HG03342 (cell line): Measurements from ENCODE around the gene MOBP.
"Not testable (repeated sequence)": the region's sequence is repeated elsewhere in the genome, so short reads cannot be mapped to it uniquely, and the experiment has no call there.

ENCODE experiments used
- ATAC-seq: cut with Tn5 transposase; IDR thresholded peaks from one replicate; pipeline ENCODE4 v1.9.1; 2021; ENCODE audit warnings: mild to moderate bottlenecking, moderate library complexity; ENCODE audit not compliant: unreplicated experiment

MOBP gene

DNA sequence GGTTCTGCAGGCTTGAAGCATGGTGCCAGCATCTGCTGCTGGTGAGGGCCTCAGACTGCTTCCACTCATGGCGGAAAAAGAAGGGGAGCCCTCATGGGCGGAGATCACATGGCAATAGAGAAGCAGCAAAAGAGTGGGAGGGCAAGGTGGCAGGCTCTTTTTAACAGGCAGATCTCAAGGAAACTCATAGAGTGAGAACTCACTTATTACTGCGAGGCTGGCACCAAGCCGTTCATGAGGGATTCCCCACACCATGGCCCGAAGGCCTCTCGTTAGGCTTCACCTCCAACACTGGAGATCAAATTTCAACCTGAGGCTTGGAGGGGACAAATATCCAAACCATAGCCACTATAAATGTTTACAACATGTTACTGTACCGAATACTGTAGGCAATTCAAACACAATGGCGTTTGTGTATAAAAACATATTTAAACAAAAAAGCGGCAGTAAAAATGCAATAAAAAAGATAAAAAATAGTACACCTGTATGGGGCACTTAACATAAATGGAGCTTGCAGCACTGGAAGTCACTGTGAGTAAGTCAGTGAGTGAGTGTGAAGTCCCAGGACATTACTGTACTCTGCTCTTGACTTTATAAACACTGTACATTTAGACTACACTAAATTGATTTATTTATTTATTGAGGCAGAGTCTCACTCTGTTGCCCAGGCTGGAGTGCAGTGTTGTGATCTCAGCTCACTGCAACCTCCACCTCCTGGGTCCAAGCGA is 18.8 kb upstream of the MOBP start:
- ATAC-seq = no peak

DNA sequence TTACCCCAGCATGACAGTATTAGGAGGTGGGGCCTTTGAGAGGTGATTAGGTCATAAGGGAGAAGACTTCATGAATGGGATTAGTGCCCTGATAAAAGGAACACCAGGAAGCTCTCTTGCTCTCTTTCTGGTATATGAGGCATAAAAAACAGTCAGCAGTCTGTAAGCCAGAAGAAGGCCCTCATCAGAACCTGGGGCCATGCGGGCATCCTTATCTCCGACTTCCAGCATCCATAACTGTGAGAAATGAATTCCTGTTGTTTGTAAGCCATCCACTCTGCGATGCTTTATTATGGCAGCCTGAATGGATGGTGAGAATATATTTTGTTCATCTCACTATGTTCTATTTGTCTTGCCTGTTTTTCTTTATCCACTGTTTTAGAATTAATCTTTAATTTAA is 17.7 kb upstream of the MOBP start:
- ATAC-seq = no peak

DNA sequence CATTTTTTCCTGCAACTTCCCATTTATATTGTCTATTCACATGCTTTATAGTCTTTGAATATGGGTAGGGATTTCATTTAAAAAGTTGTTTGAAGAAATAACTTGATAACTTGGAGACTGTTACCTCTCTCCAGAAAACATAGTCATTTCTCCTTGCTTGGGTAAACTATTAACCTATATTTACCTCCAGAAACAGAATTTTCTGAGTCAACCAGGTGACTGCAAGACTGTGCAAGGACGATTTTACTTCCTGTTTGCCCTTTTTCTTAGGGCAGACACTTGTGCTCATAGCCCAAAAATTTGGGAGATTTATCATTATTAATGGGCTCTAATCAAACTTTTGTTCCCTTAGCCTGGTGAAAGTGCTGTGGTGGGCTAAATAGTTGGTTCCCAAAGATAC is 14.3 kb upstream of the MOBP start:
- peak; percentile 74 for ATAC-seq

DNA sequence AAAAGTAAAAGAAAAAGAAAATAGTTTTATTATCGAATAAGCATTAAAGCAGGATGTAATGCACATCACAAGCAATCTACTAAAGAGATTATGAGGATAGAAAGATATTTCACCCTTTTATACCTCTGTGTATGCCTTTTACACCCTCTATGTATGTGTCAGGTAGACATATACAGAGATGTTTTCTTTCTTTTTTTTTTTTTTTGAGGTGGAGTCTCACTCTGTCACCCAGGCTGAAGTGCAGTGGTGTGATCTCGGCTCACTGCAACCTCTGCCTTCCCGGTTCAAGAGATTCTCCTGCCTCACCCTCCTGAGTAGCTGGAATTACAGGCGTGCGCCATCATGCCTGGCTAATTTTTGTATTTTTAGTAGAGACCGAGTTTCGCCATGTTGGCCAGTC is 13.6 kb upstream of the MOBP start:
- not testable (repeated sequence) for ATAC-seq

DNA sequence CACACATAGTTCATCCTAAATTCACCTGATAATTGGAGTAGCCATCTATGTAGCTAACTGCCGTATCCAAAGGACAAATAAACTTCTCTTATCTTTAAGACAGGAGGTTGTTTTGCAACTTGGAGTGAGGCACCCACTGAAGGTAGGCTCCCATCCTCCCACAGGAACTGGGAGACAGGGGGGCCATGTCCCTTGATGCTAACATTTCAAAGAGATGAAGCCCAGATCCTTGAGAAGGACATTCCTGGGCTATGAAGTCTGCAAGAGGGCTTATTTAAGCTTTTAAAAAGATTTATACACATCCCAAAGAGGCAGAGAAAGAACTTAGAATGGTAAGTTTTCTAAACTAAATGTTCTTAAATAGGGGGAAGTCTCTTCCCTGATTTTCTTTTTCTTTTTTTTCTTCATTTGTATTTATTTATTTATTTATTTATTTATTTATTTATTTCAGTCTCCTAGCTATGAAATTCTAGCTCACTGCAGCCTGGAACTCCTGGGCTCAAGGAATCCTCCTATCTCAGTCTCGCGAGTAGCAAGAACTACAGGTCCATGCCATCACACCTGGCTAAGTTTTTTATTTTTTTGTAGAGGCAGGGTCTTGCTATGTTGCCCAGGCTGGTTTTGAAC is 12.8 kb upstream of the MOBP start:
- ATAC-seq = no peak

DNA sequence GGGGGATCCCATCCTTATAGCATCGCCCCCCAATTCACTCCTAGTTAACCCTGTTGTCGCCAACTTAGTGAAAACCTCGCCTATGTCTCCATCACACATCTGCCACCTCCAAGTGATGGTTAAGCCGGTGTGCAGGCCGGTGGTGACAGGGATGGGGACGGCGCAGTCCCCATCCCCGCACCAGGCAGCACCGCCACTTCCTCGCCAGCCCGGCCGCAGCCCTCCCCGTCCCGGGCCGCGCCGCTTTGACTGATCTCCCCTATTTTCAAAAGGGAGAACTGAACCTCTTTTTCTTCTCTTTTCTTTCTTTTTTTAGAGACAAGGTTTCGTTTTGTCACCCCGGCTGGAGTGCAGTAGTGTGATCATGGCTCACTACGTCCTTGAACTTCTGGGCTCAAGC is 11.3 kb upstream of the MOBP start:
- ATAC-seq = no peak

DNA sequence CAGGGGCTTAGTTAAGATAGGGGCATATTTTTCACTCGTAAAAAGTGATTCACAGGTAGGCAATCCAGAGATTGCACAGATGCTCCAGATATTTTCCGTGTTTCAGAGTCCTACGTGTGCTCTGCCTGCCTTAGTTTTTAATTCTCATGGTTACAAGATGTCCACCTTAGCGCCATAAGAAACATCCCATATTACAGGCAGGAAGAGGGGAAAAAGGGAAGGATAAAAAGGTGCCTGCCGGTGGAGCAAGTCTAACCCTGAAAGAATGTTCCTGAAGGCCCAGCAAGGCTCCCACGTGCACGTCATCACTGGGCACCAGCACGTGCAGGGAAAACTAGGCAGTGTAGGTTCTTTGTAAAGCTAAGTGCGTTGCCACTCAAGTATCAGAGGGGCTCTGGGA is 10.1 kb upstream of the MOBP start:
- ATAC-seq = no peak

DNA sequence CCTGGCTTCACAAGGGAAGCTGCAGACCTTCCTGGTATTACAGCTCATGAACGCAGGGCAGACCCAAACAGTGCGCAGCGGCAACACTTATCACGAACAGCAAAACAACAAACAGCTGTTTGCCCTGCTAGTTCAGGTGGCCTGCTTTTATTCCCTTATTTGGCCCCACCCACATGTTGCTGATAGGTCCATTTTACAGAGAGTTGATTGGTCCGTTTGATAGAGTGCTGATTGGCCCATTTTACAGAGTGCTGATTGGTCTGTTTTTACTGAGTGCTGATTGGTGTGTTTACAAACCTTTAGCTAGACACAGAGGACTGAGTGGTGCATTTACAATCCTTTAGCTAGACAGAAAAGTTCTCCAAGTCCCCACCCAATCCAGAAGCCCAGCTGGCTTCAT is 8.9 kb upstream of the MOBP start:
- not testable (repeated sequence) for ATAC-seq

DNA sequence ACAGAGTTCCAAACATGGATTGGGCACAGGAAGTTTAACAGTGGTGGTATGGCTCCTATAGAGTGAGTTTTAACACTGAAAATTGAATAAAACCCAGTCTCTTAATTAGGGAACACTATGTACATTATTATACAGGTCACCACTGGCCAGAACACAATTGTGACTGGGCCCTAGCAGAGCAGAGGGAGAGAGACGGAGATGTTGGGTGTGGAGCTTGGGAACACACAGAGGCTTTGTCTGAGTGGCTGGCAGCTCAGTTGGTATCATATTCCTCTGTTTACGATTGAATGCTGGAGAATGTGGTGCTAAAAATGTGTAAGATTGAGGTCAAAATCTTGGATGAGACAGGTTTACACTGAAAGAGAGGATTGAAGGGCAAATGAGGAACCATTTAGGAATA is 6.8 kb upstream of the MOBP start:
- no peak for ATAC-seq

DNA sequence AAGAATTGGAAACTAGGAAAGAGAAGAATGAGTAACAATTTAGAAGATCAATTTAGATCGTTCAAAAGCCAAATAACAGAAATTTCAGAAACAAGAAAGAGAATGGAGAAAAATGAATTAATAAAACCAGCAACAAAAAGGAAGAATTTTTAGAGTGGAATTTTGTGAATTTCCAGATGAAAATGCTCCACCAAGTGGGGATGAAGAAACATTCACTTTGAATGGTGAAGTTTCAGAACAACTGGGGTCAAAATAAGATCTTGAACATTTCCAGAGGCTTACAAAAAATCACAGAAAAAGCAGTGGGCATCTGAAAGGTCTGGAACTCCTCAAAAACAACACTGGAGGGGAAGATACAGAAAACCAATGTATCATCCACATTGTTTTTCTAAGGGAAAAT is 4.2 kb upstream of the MOBP start:
- no peak for ATAC-seq

DNA sequence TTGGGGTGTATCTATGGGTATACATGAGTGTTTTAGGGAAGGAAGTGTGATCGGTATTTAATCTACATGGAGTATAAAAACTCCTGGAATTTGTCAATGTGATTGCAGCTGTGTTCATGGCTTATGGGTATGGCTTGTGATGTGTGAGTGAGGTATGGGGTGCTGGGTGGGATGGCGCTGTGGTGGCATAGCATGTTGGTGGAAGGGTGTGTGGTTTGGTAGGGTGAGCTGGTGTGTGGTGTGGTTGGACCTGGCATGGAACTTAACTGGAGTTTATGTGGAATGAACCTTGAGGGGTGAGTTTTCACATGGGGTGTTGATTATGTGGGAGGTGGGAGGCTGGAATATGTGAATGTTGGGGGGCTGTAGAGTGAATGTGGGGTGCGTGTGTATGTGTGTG is 492 bp upstream of the MOBP start:
- no peak for ATAC-seq

DNA sequence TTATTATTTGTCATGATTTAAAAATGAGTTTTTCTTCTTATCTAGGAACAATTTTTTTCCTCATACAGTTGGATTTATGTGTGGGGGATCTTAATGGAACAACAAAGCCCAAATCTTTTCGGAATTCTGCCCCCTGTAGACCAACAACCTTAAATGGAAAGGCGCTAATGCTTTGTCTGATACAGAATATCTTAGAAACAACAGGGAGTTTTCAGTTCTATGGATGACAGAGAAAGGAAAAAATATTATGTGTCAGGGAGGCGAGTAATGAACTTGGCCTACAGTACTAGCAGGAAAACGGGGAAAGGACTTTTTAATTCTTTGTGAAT is 592 bp downstream of the MOBP start:
- ATAC-seq = no peak

DNA sequence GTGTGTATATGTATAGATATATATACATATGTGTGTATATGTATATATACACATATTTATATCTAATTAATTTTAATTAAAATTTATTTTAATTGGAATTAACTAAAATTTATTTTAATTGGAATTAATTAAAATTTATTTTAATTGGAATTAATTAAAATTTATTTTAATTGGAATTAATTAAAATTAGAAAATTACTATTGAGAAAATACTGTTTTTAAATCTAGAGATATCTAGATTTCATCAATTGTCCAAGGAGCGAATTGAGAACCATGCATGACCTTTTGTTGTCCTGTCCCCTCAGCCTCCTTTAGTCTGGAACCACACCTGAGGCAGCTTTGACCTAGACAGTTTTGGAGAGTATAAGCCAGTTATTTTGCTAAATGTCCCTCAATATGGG is 1.8 kb downstream of the MOBP start:
- ATAC-seq = no peak

DNA sequence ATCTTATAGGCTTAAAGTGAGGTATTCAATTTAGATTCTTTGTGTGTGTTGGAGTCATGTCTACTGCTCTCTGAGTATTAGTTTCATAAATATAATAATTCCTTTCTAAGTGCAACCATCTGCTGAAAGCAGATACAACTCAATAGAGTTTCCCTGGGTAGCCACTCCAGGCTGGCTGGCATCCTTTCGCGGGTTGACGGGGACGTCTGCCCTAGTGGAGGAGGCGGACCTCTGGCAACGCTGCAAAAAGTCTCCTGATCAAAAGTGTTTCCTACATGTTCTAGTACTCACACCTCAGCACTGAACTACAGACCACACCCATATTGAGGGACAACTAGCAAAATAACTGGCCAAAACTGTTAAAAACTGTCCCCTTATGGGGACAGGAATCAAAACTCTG is 2.5 kb downstream of the MOBP start:
- no peak for ATAC-seq

DNA sequence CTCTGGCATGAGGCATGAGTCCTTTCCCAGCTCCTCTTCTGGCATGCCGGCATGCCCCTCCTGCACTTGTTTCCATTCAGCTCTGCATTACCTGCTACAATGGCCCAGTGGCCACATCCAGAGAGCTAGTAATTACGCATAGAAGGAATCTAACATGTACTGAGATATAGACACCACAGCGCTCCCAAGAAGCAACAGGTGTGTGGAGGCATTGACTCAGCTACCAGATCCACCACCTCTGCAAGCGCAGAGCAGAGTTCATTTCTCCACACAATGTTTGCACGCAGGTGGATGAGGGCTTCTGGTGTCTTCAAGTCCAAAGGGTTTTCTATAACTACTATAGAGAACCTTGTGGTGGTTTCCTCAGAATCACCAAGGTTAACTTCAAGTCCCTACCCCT is 4.2 kb downstream of the MOBP start:
- ATAC-seq = no peak

DNA sequence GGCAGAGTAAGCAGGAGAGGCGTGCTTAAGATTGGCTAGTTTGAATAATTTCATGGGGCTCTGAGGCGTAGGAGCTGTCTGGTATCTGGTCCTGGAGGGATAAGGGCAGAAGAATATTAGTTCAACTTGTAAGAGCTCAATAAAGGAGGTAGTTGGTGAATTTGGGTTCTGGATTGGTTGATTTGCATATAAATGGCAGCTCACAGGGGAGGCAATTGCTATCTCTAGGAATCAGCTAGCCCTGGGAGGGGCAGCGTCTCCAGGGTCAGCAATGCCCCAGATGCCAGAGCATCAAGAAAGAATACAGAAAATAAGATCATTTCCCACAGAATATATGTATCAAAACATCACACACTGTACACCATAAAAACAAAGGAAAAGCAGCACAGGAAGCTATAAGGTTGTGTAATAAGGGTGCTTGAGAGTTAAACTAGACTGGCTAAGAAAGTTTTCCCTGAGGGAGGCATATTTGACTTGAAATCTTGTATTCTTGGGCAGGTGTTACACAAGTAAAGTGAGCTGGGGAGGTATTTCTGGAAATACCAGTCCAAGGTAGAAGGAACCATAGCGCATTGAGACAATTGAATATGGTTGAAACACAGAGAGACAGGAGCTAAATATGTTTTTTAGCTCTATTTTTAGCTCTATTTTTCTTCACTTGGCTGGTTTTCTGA is 6.1 kb downstream of the MOBP start:
- ATAC-seq = no peak

DNA sequence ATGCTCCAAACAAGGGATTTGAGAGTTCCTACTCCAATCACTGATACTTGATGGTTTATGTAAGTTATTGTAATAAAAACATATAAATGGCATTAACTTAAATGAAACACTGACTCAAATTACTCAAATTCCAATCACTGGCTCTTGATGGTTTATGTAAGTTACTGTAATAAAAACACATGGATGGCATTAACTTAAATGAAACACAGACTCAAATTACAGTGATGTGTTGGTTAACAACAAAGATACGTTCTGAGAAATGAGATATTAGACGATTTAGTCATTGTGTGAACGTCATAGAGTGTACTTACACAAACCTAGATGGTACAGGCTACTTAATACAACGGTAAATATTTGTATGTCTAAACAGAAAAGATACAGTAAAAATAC is 6.6 kb downstream of the MOBP start:
- no peak for ATAC-seq

DNA sequence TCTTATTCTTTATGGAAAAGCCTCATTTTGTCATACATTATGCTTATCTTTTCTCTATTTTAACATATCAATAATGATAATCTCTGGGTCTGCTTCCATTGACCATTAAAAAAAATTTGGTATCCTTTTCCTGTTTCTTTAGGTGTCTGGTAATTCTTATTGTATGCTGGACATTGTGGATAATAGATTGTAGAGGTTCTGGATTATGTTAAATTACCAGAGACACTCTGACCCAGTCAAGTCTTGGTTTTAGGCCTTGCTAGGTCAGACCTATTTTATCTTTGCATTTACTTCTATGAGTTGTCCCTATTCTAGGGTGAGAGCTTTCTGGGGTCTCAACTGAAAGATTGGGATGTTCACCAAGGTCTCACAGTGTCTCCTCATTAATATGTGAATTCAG is 9.3 kb downstream of the MOBP start:
- no peak for ATAC-seq

DNA sequence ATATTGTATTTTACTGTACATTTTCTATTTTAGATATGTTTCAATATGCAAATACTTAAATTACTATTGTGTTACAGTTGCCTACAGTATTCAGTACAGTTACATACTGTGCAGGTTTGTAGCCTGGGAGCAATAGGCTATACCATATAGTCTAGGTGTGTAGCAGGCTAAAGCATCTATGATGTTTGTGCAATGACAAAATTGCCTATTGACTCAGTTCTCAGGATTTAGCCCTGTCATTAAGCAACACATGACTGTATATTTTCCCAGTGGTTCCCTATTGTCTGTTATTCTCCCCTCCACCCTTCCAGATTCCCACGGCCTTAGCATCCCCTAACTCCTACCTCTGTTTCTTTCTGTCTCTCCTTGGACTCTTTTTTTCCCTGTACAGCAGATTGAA is 10.7 kb downstream of the MOBP start:
- ATAC-seq = no peak

DNA sequence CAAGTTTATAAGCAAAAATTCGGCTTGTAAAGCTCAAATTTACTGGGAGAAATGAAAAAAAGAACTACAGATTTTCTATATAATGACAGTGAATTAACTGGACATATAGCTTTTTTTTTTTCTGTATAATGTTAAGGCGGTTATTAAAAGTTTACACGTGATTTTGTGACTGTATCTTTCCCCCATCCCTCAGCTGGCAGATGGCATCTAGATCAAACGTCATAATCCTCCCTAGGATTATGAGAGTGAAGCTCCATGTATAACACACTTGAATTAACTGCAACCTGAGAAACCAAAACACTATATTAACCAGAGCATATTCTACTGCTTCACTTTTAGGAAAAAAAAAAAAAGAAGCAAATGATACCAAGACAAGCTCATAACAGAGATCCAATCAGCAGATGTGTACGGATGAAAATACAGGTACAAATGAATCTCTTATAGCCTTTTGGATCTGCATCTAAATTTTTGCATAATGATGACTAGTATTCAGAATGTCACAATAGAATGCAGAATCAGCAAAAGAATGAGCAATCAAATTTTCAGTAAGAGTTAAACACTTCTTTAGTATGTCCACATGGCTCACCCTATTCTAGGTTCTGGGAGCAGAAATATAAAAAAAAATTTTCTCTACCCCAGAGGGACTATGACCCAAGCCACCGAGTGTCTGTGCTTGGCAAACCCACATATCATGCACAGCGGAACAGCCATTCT is 12.4 kb downstream of the MOBP start:
- ATAC-seq = no peak

DNA sequence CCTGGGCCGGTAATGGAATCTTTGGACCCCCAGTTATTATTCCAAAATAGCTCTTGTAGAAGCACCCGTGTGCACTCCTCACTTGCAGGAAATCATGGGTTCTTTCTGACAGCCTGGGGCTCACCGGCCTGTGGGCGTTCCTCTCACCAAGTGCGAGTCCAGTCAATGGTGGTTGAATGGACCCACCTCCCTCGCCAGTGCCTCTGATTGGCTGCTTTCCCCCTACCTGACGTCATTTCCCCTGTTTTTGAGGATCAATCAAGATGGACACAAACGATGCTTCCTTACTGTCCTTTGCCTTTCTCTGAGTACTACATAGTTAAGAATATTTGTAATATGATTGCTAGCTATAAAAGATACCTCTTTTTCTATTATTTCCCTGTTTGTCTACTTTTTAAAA is 18.1 kb downstream of the MOBP start:
- ATAC-seq = no peak

DNA sequence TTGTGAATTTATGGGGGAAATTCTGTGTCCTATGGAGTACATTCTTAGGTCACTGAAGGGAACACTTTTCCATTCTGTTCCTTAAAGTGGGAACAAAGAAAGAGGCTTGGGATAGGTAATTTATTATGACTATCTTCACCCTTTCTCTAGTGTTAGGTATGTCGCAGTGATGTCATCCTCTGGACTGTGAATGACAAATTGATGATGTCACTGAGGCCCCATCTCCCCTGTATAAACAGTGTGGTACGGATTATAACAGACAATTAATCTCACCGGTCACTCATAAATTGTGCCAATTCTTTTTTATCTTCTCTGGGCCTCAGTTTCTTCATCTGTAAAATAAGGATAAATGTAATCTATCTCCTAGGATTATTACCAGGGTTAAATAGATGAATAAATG is 23.5 kb downstream of the MOBP start:
- no peak for ATAC-seq
